Measurements from ENCODE around the gene RAB29. TPM values are rescaled to one million over a fixed set of nuclear protein-coding genes. Genes with fewer than 3 reads are reported as not detected.

Gene RAB29
- total RNA-seq, 4 donors from 2014 or later: 1.1 to 13.9 (median 10.2) TPM

DNA sequence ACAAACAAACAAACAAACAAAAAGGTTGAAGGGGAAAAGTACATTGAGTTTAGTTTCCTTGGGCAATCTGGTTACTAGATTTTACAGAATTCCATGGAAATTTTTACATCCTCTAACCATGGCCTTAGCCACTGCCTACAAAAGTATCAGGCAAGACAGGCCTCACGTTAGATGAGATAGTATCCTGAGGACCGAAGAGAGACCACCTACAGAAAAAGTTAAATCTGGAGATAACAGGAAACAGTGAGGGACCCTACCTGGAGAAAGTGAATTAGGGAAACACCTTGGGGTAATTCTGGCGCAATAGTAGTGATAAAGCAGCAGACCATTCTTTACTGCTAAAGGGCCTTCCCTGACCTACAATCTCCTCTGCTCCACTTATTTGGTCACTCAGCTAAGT is 8.7 kb downstream of the RAB29 start:
- in situ Hi-C loops (cut with MboI; ENCODE audit: low pct_ligation_motif_present in 1 of 4, low pct_unique_long_range_greater_than_20kb in 1 of 4, low sequenced_read_pairs in 3 of 4) (no loop called here), intact Hi-C loops (cut with DNase I; ENCODE audit: low total_unique reads) (no loop called here)
- Histone ChIP-seq H3K4me1 (no peaks in the 10 kb centered on the region), H3K27me3 (no peaks in the 10 kb centered on the region), H3K4me3 (no peak overlapping the region), H3K36me3 (no peaks in the 10 kb centered on the region), H3K9me3 (no peaks in the 10 kb centered on the region), H3K27ac (no peak overlapping the region)
- TF ChIP-seq, protein P1, sequence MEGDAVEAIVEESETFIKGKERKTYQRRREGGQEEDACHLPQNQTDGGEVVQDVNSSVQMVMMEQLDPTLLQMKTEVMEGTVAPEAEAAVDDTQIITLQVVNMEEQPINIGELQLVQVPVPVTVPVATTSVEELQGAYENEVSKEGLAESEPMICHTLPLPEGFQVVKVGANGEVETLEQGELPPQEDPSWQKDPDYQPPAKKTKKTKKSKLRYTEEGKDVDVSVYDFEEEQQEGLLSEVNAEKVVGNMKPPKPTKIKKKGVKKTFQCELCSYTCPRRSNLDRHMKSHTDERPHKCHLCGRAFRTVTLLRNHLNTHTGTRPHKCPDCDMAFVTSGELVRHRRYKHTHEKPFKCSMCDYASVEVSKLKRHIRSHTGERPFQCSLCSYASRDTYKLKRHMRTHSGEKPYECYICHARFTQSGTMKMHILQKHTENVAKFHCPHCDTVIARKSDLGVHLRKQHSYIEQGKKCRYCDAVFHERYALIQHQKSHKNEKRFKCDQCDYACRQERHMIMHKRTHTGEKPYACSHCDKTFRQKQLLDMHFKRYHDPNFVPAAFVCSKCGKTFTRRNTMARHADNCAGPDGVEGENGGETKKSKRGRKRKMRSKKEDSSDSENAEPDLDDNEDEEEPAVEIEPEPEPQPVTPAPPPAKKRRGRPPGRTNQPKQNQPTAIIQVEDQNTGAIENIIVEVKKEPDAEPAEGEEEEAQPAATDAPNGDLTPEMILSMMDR (IDR thresholded peaks at IDR 0.05): no peak
- TF ChIP-seq EP300 (IDR thresholded peaks at IDR 0.05; ENCODE audit: low read depth): no peak
- no peak for TF ChIP-seq POLR2AphosphoS5 (IDR thresholded peaks at IDR 0.05)
- no peak for TF ChIP-seq POLR2A (IDR thresholded peaks at IDR 0.05)
- DNase-seq: no peak
- 56 to 89% methylated on average over 3 of the region's 3 CpGs for WGBS, 2 donors (ENCODE audit: low coverage in 1 of 2)

DNA sequence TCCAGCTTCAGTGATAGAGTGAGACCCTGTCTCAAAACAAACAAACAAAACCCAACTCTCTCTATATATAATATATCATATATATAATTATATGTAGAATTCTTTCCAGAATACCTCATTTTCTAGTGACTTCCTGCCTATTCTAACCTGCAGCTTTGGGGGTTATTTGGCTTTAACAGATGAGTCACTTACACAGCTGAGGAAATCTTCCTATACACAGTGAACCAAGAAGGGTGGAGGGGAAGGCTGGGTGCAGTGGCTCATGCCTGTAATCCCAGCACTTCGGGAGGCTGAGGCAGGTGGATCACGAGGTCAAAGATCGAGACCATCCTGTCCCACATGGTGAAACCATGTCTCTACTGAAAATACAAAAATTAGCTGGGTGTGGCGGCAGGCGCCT is 9.2 kb downstream of the RAB29 start:
- WGBS, 2 donors (ENCODE audit: low coverage in 1 of 2): 67 to 100% methylated on average over 2 to 5 of the region's 5 CpGs
- intact Hi-C loops (cut with DNase I; ENCODE audit: low total_unique reads): no loop called here
- Histone ChIP-seq H3K27ac (no peak overlapping the region), H3K27me3 (no peaks in the 10 kb centered on the region), H3K4me1 (no peaks in the 10 kb centered on the region), H3K4me3 (no peak overlapping the region), H3K9me3 (no peaks in the 10 kb centered on the region), H3K36me3 (no peaks in the 10 kb centered on the region)
- in situ Hi-C loops (cut with MboI; ENCODE audit: low pct_ligation_motif_present in 1 of 4, low pct_unique_long_range_greater_than_20kb in 1 of 4, low sequenced_read_pairs in 3 of 4): no loop called here
- TF ChIP-seq EP300 (IDR thresholded peaks at IDR 0.05; ENCODE audit: low read depth): no peak
- TF ChIP-seq, protein P1 (IDR thresholded peaks at IDR 0.05): no peak
- no peak for DNase-seq

DNA sequence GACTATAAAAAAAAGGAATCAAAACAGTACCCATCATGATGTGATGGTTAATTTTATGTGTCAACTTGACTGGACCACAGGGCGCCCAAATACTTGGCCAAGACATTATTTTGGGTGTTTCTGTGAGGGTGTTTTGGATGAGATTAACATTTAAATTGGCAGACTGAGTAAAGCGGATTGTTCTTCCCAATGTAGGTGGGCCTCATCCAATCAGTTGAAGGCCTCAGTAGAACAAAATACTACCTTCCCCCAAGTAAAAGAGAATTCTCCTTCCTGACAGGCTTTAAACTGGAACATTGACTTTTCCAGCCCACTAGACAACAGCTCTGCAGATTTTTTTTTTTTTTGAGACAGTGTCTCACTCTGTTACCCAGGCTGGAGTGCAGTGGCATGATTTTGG is 10.7 kb downstream of the RAB29 start:
- no peaks in the 10 kb centered on the region for H3K4me1 ChIP-seq
- TF ChIP-seq POLR2AphosphoS5 (IDR thresholded peaks at IDR 0.05) (no peak), POLR2A (IDR thresholded peaks at IDR 0.05) (no peak), EP300 (IDR thresholded peaks at IDR 0.05; ENCODE audit: low read depth) (no peak)
- TF ChIP-seq, protein P1 (IDR thresholded peaks at IDR 0.05): no peak
- in situ Hi-C loops (cut with MboI; ENCODE audit: low pct_ligation_motif_present in 1 of 4, low pct_unique_long_range_greater_than_20kb in 1 of 4, low sequenced_read_pairs in 3 of 4): no loop called here
- intact Hi-C loops (cut with DNase I; ENCODE audit: low total_unique reads): no loop called here
- H3K4me3 ChIP-seq: no peak overlapping the region
- DNase-seq: no peak
- no peaks in the 10 kb centered on the region for H3K9me3 ChIP-seq
- WGBS, 2 donors (ENCODE audit: low coverage in 1 of 2): 92 to 95% methylated on average over 1 to 2 of the region's 2 CpGs
- no peaks in the 10 kb centered on the region for H3K36me3 ChIP-seq
- no peaks in the 10 kb centered on the region for H3K27me3 ChIP-seq
- no peak overlapping the region for H3K27ac ChIP-seq

DNA sequence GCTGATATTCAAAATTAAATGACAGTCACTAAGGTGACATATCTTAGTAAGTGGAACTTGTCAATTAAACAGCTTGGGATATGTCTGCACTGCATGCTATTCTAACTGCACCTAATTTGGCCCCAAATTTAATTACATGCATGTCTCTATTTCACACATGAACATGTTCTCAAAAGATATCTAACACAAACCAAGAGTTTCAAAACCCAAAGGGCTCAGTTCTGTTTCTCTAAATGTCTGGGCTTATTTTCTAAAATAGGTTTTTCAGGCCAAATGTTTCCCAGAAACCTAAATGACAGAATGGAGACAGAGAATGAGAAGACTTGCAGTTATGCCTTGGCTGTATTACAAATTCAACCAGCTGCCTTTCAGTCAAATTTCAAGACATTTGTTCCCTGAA is 11.3 kb downstream of the RAB29 start:
- H3K4me3 ChIP-seq: no peak overlapping the region

More for the DNA sequence above, 11.3 kb downstream of the RAB29 start:
- in situ Hi-C loops (cut with MboI; ENCODE audit: low pct_ligation_motif_present in 1 of 4, low pct_unique_long_range_greater_than_20kb in 1 of 4, low sequenced_read_pairs in 3 of 4) (no loop called here), intact Hi-C loops (cut with DNase I; ENCODE audit: low total_unique reads) (no loop called here)
- Histone ChIP-seq H3K27me3 (no peaks in the 10 kb centered on the region), H3K9me3 (no peaks in the 10 kb centered on the region), H3K36me3 (no peaks in the 10 kb centered on the region), H3K4me1 (no peaks in the 10 kb centered on the region), H3K27ac (no peak overlapping the region)
- TF ChIP-seq POLR2AphosphoS5 (IDR thresholded peaks at IDR 0.05) (no peak), EP300 (IDR thresholded peaks at IDR 0.05; ENCODE audit: low read depth) (no peak), POLR2A (IDR thresholded peaks at IDR 0.05) (no peak)
- TF ChIP-seq, protein P1 (IDR thresholded peaks at IDR 0.05): no peak
- DNase-seq: no peak
